ENCODE results near the gene PTPRN2.

DNA sequence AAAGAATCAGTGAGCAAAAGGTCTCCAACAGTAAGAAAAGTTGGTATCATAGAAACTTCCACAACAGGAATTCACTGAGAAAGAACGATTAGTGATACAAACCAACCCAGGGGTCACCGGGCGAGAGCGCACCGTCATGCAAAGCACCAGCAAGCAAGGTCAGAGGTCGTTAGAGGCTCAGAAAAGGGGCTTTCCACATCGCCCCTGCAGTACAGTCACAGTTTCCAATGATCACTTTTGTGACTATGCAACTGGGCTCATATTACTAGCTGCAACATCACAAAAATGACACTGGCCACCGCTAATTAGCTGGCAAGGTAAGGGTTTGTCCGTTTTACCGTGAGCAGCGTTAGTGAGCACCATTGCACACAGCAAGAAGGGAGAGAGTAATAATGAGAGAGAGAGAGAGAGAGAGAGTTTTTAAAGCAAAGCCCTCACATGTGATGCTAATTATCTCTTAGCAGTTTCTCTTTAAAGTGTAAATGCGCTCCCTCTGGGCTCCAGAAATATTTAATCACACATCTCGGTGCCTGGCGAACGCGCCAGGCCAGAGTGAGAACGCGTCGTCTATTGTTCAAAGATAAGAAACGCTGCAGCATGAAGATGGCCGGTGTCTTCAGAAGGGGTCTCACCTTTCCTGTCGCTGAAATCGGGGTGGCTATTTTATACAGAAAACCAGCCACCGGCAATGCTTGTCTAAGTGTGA is 1013.4 kb downstream of the PTPRN2 start:
- TF ChIP-seq, protein P1, sequence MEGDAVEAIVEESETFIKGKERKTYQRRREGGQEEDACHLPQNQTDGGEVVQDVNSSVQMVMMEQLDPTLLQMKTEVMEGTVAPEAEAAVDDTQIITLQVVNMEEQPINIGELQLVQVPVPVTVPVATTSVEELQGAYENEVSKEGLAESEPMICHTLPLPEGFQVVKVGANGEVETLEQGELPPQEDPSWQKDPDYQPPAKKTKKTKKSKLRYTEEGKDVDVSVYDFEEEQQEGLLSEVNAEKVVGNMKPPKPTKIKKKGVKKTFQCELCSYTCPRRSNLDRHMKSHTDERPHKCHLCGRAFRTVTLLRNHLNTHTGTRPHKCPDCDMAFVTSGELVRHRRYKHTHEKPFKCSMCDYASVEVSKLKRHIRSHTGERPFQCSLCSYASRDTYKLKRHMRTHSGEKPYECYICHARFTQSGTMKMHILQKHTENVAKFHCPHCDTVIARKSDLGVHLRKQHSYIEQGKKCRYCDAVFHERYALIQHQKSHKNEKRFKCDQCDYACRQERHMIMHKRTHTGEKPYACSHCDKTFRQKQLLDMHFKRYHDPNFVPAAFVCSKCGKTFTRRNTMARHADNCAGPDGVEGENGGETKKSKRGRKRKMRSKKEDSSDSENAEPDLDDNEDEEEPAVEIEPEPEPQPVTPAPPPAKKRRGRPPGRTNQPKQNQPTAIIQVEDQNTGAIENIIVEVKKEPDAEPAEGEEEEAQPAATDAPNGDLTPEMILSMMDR (IDR thresholded peaks at IDR 0.05) = no peak
- TF ChIP-seq EP300 (IDR thresholded peaks at IDR 0.05) = no peak
